ENCODE results near the gene EP300.

- TF ChIP-seq CTCF (IDR thresholded peaks at IDR 0.05): no peak
- TF ChIP-seq POLR2A (IDR thresholded peaks at IDR 0.05): no peak
These were observed 84.7 kb downstream of the EP300 start for GRCh38 chr22:41177040-41177621.
